ENCODE data around the gene DCAKD.

DNA sequence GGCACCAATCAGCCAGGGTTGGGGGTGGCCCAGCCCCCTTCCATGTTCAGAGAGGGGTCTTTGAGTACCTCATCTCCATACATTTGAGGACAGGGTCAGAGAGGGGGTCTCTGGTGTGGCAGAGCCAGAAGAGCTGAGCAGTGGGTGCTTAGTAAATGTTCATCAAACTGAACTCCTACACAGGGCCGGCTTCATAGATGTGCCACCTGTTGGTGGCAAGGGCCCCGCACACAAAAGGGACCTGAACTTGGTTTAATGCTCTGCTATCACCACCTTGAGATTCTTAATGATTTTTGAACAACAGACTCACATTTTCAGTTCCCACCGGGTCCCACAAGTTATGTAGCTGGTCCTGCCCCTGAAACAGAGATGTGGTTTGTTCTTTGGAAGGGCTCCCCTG lies 74.4 kb downstream of the DCAKD start:
- TF ChIP-seq, protein P1, sequence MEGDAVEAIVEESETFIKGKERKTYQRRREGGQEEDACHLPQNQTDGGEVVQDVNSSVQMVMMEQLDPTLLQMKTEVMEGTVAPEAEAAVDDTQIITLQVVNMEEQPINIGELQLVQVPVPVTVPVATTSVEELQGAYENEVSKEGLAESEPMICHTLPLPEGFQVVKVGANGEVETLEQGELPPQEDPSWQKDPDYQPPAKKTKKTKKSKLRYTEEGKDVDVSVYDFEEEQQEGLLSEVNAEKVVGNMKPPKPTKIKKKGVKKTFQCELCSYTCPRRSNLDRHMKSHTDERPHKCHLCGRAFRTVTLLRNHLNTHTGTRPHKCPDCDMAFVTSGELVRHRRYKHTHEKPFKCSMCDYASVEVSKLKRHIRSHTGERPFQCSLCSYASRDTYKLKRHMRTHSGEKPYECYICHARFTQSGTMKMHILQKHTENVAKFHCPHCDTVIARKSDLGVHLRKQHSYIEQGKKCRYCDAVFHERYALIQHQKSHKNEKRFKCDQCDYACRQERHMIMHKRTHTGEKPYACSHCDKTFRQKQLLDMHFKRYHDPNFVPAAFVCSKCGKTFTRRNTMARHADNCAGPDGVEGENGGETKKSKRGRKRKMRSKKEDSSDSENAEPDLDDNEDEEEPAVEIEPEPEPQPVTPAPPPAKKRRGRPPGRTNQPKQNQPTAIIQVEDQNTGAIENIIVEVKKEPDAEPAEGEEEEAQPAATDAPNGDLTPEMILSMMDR (IDR thresholded peaks at IDR 0.05; ENCODE audit: poor library complexity, severe bottlenecking): no peak
- TF ChIP-seq, protein P2, sequence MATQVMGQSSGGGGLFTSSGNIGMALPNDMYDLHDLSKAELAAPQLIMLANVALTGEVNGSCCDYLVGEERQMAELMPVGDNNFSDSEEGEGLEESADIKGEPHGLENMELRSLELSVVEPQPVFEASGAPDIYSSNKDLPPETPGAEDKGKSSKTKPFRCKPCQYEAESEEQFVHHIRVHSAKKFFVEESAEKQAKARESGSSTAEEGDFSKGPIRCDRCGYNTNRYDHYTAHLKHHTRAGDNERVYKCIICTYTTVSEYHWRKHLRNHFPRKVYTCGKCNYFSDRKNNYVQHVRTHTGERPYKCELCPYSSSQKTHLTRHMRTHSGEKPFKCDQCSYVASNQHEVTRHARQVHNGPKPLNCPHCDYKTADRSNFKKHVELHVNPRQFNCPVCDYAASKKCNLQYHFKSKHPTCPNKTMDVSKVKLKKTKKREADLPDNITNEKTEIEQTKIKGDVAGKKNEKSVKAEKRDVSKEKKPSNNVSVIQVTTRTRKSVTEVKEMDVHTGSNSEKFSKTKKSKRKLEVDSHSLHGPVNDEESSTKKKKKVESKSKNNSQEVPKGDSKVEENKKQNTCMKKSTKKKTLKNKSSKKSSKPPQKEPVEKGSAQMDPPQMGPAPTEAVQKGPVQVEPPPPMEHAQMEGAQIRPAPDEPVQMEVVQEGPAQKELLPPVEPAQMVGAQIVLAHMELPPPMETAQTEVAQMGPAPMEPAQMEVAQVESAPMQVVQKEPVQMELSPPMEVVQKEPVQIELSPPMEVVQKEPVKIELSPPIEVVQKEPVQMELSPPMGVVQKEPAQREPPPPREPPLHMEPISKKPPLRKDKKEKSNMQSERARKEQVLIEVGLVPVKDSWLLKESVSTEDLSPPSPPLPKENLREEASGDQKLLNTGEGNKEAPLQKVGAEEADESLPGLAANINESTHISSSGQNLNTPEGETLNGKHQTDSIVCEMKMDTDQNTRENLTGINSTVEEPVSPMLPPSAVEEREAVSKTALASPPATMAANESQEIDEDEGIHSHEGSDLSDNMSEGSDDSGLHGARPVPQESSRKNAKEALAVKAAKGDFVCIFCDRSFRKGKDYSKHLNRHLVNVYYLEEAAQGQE (IDR thresholded peaks at IDR 0.05; ENCODE audit: borderline replicate concordance): no peak
- TF ChIP-seq POLR2AphosphoS5 (IDR thresholded peaks at IDR 0.05) (no peak), EP300 (conservative IDR thresholded peaks at IDR 0.05; ENCODE audit: poor library complexity, severe bottlenecking) (no peak), EZH2 (IDR thresholded peaks at IDR 0.05; ENCODE audit: borderline replicate concordance, insufficient read depth, low read length, poor library complexity, severe bottlenecking) (no peak), RAD21 (conservative IDR thresholded peaks at IDR 0.05) (no peak)
